ENCODE results near the gene ASTN2. TPM values are rescaled to one million over a fixed set of nuclear protein-coding genes. Genes with fewer than 3 reads are reported as not detected.

ASTN2 gene
- total RNA-seq, 4 donors from 2014 or later: 0.97 to 4.7 (median 3.0) TPM

DNA sequence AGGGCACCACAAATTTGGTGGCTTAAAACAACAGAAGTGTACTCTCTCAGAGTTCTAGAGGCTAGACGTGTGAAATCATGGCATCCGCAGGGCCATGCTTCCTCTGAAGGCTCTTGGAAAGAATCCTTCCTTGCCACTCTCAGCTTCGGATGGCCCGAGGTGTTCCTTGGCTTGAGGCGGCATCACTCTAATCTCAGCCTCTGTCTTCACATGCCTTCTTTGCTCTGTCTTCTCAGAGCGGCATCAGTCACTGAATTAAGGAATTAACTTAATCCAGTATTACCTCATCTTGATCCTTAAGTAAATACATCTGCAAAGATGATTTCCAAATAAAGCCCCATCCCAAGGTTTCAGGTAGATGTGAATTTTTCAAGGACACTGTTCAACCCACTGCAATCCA lies 938.9 kb downstream of the ASTN2 start:
- H3K4me3 ChIP-seq (ENCODE audit: low read depth, poor library complexity, severe bottlenecking): no peak overlapping the region
- 81 to 88% methylated on average over 6 of the region's 6 CpGs for WGBS, 2 donors
- intact Hi-C loops (cut with DNase I; ENCODE audit: low total_unique reads): no loop called here
- DNase-seq (ENCODE audit: low spot score in 2 of 2): no peak
- TF ChIP-seq POLR2A (IDR thresholded peaks at IDR 0.05): no peak
- no peak for TF ChIP-seq CTCF (IDR thresholded peaks at IDR 0.05)

DNA sequence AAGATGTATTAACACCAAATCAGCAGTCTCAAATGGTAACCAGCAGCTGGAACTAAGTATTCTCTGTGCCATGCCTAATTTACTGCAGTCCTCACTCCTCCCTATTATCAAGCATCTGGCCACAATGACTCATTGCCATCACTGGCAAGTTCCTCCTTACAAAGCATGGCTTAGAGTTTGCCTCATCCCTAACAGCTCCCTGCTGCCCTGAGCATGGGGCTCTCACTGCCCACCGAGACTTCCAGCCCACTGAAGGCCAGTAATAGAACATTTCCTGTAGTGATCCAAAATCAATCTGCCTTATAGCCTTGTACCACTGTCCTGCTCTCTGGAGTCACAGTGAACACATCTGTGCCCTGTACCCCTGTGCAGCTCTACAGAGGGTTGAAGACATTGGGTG lies 939.7 kb downstream of the ASTN2 start:
- intact Hi-C loops (cut with DNase I; ENCODE audit: low total_unique reads): no loop called here
- 87 to 100% methylated on average over 1 of the region's 1 CpG for WGBS, 2 donors
- DNase-seq (ENCODE audit: low spot score in 2 of 2): no peak
- TF ChIP-seq CTCF (IDR thresholded peaks at IDR 0.05) (no peak), POLR2A (IDR thresholded peaks at IDR 0.05) (no peak)
- H3K4me3 ChIP-seq (ENCODE audit: low read depth, poor library complexity, severe bottlenecking): no peak overlapping the region

GRCh38 chr9:116471944-116472506 lies 942.8 kb downstream of the ASTN2 start:
- no peak for DNase-seq (ENCODE audit: low spot score in 2 of 2)
- H3K4me3 ChIP-seq (ENCODE audit: low read depth, poor library complexity, severe bottlenecking): no peak overlapping the region
- intact Hi-C loops (cut with DNase I; ENCODE audit: low total_unique reads): no loop called here
- 84% methylated on average over 7 of the region's 7 CpGs for WGBS, 2 donors
- TF ChIP-seq POLR2A (IDR thresholded peaks at IDR 0.05) (no peak), CTCF (IDR thresholded peaks at IDR 0.05) (no peak)

DNA sequence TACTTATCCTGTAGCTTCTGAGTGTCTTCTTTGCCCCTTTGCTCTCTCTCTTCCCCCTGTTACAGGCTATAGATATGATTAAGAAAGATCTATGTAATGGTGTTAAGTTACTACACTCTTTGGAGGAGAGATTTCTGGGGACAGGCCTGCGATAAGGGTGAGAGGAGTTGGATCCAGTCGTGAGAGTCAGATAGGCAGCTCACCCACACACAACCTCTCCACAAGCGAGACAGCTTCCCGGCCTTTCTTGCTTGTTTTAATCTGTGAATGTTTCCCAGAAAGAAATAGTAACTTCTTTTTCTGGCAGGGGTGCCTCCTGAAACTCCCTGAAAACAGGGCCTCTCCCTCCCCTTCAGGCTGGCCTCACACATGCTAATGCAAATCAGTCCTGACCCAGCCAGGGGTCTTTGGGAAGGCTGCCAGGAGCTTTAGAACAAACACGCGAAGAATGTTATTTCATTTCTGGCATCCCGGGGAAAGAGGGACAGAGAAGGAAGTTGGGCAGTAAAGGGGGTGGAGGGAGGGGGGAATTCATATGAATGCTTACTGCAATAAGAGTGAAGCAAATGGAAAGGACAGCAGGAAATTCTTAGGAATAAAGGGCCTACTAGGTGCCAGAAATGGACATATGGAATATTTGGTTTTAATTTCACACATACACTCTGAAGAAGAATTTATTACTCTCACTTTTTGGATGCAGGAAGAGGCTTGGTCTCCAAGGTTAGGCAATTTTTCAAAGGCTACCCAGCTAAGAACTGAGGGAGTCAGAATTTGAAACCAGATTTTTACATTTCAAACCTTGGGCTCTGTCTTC lies 943.6 kb downstream of the ASTN2 start:
- intact Hi-C loops (cut with DNase I; ENCODE audit: low total_unique reads): no loop called here
- TF ChIP-seq CTCF (IDR thresholded peaks at IDR 0.05): no peak
- no peak for TF ChIP-seq POLR2A (IDR thresholded peaks at IDR 0.05)
- DNase-seq (ENCODE audit: low spot score in 2 of 2): no peak
- WGBS, 2 donors: 30 to 37% methylated on average over 7 of the region's 7 CpGs
- H3K4me3 ChIP-seq (ENCODE audit: low read depth, poor library complexity, severe bottlenecking): no peak overlapping the region

GRCh38 chr9:116468793-116469527 lies 945.9 kb downstream of the ASTN2 start:
- intact Hi-C loops (cut with DNase I; ENCODE audit: low total_unique reads): no loop called here
- no peak overlapping the region for H3K4me3 ChIP-seq (ENCODE audit: low read depth, poor library complexity, severe bottlenecking)
- TF ChIP-seq POLR2A (IDR thresholded peaks at IDR 0.05): no peak
- WGBS, 2 donors: 75 to 80% methylated on average over 8 of the region's 8 CpGs
- DNase-seq (ENCODE audit: low spot score in 2 of 2): no peak

GRCh38 chr9:116468369-116468768 lies 946.5 kb downstream of the ASTN2 start:
- DNase-seq (ENCODE audit: low spot score in 2 of 2): no peak
- TF ChIP-seq CTCF (IDR thresholded peaks at IDR 0.05): no peak
- TF ChIP-seq POLR2A (IDR thresholded peaks at IDR 0.05): no peak
- intact Hi-C loops (cut with DNase I; ENCODE audit: low total_unique reads): no loop called here
- H3K4me3 ChIP-seq (ENCODE audit: low read depth, poor library complexity, severe bottlenecking): no peak overlapping the region
- 51 to 75% methylated on average over 1 of the region's 1 CpG for WGBS, 2 donors

Data from lower leg skin (tissue), 4 donors.